ENCODE measurements around the gene UGGT2. TPM values are rescaled to one million over a fixed set of nuclear protein-coding genes. Genes with fewer than 3 reads are reported as not detected.
A peak's percentile ranks its signal among the peaks of the same experiment; 100 is the strongest.
"Not testable (repeated sequence)": the region's sequence is repeated elsewhere in the genome, so short reads cannot be mapped to it uniquely, and the experiment has no call there.

The UGGT2 gene
- total RNA-seq, 3 donors from 2014 or later (not counting 1 experiment from before 2014, with no cell fraction given), result 0.63 to 1.4 (median 1.3) TPM

- H3K4me3 ChIP-seq (ENCODE audit: low read length), result no peak overlapping the region
- no peaks in the 10 kb centered on the region for H3K4me1 ChIP-seq (ENCODE audit: control insufficient read depth, insufficient read depth, low read length)
- ATAC-seq (no peak), DNase-seq (no peak)
- H3K9me3 Mint-ChIP-seq, result no peaks in the 10 kb centered on the region
- peaks cover 10 to 24% of the 10 kb centered on the region in 2 donors for H3K4me1 Mint-ChIP-seq
- H3K36me3 ChIP-seq (ENCODE audit: control insufficient read depth, insufficient read depth, low read length), result peaks cover 7% of the 10 kb centered on the region
- H3K27me3 ChIP-seq (ENCODE audit: control insufficient read depth, insufficient read depth, low read length), result no peaks in the 10 kb centered on the region
- no peak overlapping the region for H3K27ac Mint-ChIP-seq
- H3K36me3 Mint-ChIP-seq, result peaks cover 8% of the 10 kb centered on the region
- H3K27ac ChIP-seq (ENCODE audit: low read length), result no peak overlapping the region
- no peak for TF ChIP-seq CTCF (IDR thresholded peaks at IDR 0.05)
- H3K9me3 ChIP-seq (ENCODE audit: control insufficient read depth, insufficient read depth, low read length), result no peaks in the 10 kb centered on the region
- WGBS (ENCODE audit: insufficient coverage), result 96% methylated on average over 6 of the region's 6 CpGs
- no peak overlapping the region for H3K4me3 Mint-ChIP-seq
- intact Hi-C loops (cut with micrococcal nuclease), result no loop called here
- no peaks in the 10 kb centered on the region for H3K27me3 Mint-ChIP-seq (ENCODE audit: low read depth in 2 of 2)
These were observed 272.2 kb downstream of the UGGT2 start for GRCh38 chr13:95781016-95781415.

GRCh38 chr13:95779522-95779921 is 273.7 kb downstream of the UGGT2 start:
- no peak overlapping the region for H3K4me3 ChIP-seq (ENCODE audit: low read length)
- H3K36me3 Mint-ChIP-seq, result peaks cover 8% of the 10 kb centered on the region

GRCh38 chr13:95771905-95772304 is 281.3 kb downstream of the UGGT2 start:
- H3K27me3 ChIP-seq (ENCODE audit: control insufficient read depth, insufficient read depth, low read length), result no peaks in the 10 kb centered on the region
- no peaks in the 10 kb centered on the region for H3K9me3 ChIP-seq (ENCODE audit: control insufficient read depth, insufficient read depth, low read length)
- H3K36me3 ChIP-seq (ENCODE audit: control insufficient read depth, insufficient read depth, low read length), result peaks cover 15% of the 10 kb centered on the region
- Mint-ChIP-seq H3K4me3 (no peak overlapping the region), H3K27me3 (ENCODE audit: low read depth in 2 of 2) (no peaks in the 10 kb centered on the region), H3K4me1 (peaks cover 35 to 43% of the 10 kb centered on the region in 2 donors), H3K36me3 (peaks cover 15% of the 10 kb centered on the region), H3K27ac (peak overlapping the region; percentile 44 to 75), H3K9me3 (no peaks in the 10 kb centered on the region)
- DNase-seq, result no peak
- no peak overlapping the region for H3K4me3 ChIP-seq (ENCODE audit: low read length)
- no peak overlapping the region for H3K27ac ChIP-seq (ENCODE audit: low read length)
- intact Hi-C loops (cut with micrococcal nuclease), result no loop called here
- no peaks in the 10 kb centered on the region for H3K4me1 ChIP-seq (ENCODE audit: control insufficient read depth, insufficient read depth, low read length)
- no peak for TF ChIP-seq CTCF (IDR thresholded peaks at IDR 0.05)
- ATAC-seq, result no peak
- WGBS (ENCODE audit: insufficient coverage), result 98% methylated on average over 3 of the region's 4 CpGs

More at GRCh38 chr13:95779522-95779921, 273.7 kb downstream of the UGGT2 start:
- H3K27ac ChIP-seq (ENCODE audit: low read length), result no peak overlapping the region
- no peak overlapping the region for H3K4me3 Mint-ChIP-seq
- no peaks in the 10 kb centered on the region for H3K9me3 Mint-ChIP-seq
- peaks cover 8% of the 10 kb centered on the region for H3K36me3 ChIP-seq (ENCODE audit: control insufficient read depth, insufficient read depth, low read length)
- intact Hi-C loops (cut with micrococcal nuclease), result no loop called here
- 100% methylated on average over 1 of the region's 1 CpG for WGBS (ENCODE audit: insufficient coverage)
- H3K27me3 Mint-ChIP-seq (ENCODE audit: low read depth in 2 of 2), result no peaks in the 10 kb centered on the region
- H3K4me1 ChIP-seq (ENCODE audit: control insufficient read depth, insufficient read depth, low read length), result no peaks in the 10 kb centered on the region
- no peak overlapping the region for H3K27ac Mint-ChIP-seq
- no peak for ATAC-seq
- DNase-seq, result no peak
- no peaks in the 10 kb centered on the region for H3K27me3 ChIP-seq (ENCODE audit: control insufficient read depth, insufficient read depth, low read length)
- no peak for TF ChIP-seq CTCF (IDR thresholded peaks at IDR 0.05)
- H3K9me3 ChIP-seq (ENCODE audit: control insufficient read depth, insufficient read depth, low read length), result no peaks in the 10 kb centered on the region
- H3K4me1 Mint-ChIP-seq, result peaks cover 17 to 31% of the 10 kb centered on the region in 2 donors

DNA sequence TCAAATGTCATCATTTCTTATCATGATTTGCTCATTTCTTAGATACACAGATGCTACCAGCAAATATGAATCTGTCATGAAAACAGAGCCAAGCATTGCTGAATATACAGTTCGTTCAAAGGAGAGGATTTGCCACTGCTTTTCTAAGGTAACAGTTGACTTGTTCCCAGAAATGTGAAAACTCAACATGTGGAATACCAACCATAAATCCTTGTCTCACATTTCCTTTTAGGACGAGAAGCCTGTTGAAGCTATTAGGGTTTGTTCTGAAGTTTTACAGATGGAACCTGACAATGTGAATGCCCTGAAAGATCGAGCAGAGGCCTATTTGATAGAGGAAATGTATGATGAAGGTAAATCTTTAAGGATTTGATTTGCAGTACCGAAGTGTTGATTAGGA is 289.6 kb downstream of the UGGT2 start:
- no peak overlapping the region for H3K4me3 ChIP-seq (ENCODE audit: low read length)
- no peak for DNase-seq
- no peaks in the 10 kb centered on the region for H3K9me3 ChIP-seq (ENCODE audit: control insufficient read depth, insufficient read depth, low read length)
- Mint-ChIP-seq H3K27me3 (ENCODE audit: low read depth in 2 of 2) (no peaks in the 10 kb centered on the region), H3K9me3 (no peaks in the 10 kb centered on the region), H3K36me3 (no peaks in the 10 kb centered on the region), H3K4me3 (no peak overlapping the region), H3K4me1 (peaks cover 0 to 4% of the 10 kb centered on the region in 2 donors), H3K27ac (no peak overlapping the region)
- 100% methylated on average over 3 of the region's 4 CpGs for WGBS (ENCODE audit: insufficient coverage)
- TF ChIP-seq CTCF (IDR thresholded peaks at IDR 0.05), result no peak
- H3K36me3 ChIP-seq (ENCODE audit: control insufficient read depth, insufficient read depth, low read length), result peaks cover 31% of the 10 kb centered on the region
- H3K27ac ChIP-seq (ENCODE audit: low read length), result no peak overlapping the region
- intact Hi-C loops (cut with micrococcal nuclease), result no loop called here
- ATAC-seq, result no peak
- H3K27me3 ChIP-seq (ENCODE audit: control insufficient read depth, insufficient read depth, low read length), result no peaks in the 10 kb centered on the region
- no peaks in the 10 kb centered on the region for H3K4me1 ChIP-seq (ENCODE audit: control insufficient read depth, insufficient read depth, low read length)

- H3K36me3 Mint-ChIP-seq; H3K27me3 Mint-ChIP-seq (ENCODE audit: low read depth in 2 of 2); H3K27ac Mint-ChIP-seq; H3K9me3 Mint-ChIP-seq; H3K27me3 ChIP-seq (ENCODE audit: control insufficient read depth, insufficient read depth, low read length); H3K4me3 ChIP-seq (ENCODE audit: low read length); DNase-seq; H3K4me1 Mint-ChIP-seq; H3K4me1 ChIP-seq (ENCODE audit: control insufficient read depth, insufficient read depth, low read length); H3K4me3 Mint-ChIP-seq; H3K9me3 ChIP-seq (ENCODE audit: control insufficient read depth, insufficient read depth, low read length); intact Hi-C loops (cut with micrococcal nuclease); ATAC-seq; H3K27ac ChIP-seq (ENCODE audit: low read length): not testable (repeated sequence)
- H3K36me3 ChIP-seq (ENCODE audit: control insufficient read depth, insufficient read depth, low read length), result peaks cover 34% of the 10 kb centered on the region
- WGBS (ENCODE audit: insufficient coverage), result 100% methylated on average over 2 of the region's 3 CpGs
These were observed 290.6 kb downstream of the UGGT2 start for GRCh38 chr13:95762626-95763025.
